ENCODE data around the gene BSG.
"Not testable (repeated sequence)": the region's sequence is repeated elsewhere in the genome, so short reads cannot be mapped to it uniquely, and the experiment has no call there.

The BSG gene

DNA sequence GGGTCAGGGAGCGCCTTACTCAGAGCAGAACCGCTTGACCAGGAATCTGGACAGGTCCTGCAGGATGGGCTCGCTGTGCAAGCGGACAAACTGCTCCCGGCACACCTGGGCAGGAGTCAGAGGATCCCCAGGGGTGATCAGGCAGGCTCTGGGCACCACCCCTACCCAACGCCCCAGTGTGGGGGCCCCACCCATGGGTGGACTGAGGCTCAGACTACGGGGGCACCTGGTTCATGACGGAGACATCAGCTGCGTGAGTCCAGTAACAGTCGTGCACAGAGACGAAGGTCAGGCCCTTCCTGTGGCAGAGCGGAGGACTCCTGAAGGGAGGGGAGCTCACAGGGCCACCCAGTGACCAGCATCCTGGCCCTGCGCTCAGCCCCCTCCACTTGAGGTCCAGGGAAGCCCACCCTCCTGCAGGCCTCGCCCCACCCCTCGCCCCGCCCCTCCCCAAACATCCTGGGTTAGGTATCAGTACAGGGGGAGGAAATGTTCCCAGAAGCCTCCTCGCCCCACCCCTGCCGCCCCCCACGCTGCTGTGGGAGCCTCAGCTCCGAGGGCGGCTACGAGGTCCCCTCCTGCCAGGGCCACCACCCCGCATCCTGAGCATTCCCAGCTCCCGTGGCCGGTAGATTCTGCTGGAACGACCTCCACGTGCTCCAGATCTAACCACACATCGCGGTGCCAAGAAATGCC, 45.3 kb downstream of the BSG start:
- no peak for DNase-seq (ENCODE audit: low read depth in 2 of 3, low spot score in 2 of 3)

GRCh38 chr19:618247-618619, 45.8 kb downstream of the BSG start:
- no peak for DNase-seq (ENCODE audit: low read depth in 2 of 3, low spot score in 2 of 3)

- DNase-seq (ENCODE audit: low read depth in 2 of 3, low spot score in 2 of 3): no peak
Measured at GRCh38 chr19:618674-619285, 46.4 kb downstream of the BSG start.

DNA sequence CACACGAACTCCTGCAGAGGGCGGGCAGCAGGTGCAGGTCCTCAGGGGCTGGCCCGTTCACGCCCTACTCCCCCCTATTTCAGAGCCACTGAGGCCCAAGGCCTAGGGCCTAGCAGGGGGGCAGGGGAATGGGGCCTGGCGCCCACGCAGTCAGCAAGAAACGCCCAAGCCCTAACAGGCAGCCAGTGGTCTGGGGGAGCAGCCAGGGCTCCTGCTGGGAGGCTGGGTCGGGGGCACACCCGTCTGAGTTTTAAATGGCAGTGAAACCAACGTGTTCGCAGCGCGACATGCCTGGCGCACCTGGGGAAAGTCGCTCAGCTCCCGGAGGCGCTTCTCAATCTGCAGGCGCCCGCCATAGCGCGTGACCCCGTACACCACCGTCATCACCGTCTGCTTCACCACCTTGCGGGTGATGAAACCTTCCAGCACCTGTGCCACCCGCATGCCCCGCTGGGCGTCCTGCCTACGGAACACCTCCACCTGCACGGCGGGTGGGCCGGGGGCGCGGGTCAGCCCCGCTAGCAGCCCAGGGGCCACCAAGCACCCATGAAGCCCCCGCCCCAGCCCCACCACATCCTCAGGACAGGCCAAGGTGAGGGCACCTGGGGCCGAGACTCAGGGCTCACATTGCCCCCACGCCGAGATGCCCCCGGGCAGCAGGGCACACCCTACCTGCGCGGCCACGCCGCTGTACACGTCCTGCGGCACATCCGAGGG, 47.0 kb downstream of the BSG start:
- DNase-seq (ENCODE audit: low read depth in 2 of 3, low spot score in 2 of 3): no peak

DNA sequence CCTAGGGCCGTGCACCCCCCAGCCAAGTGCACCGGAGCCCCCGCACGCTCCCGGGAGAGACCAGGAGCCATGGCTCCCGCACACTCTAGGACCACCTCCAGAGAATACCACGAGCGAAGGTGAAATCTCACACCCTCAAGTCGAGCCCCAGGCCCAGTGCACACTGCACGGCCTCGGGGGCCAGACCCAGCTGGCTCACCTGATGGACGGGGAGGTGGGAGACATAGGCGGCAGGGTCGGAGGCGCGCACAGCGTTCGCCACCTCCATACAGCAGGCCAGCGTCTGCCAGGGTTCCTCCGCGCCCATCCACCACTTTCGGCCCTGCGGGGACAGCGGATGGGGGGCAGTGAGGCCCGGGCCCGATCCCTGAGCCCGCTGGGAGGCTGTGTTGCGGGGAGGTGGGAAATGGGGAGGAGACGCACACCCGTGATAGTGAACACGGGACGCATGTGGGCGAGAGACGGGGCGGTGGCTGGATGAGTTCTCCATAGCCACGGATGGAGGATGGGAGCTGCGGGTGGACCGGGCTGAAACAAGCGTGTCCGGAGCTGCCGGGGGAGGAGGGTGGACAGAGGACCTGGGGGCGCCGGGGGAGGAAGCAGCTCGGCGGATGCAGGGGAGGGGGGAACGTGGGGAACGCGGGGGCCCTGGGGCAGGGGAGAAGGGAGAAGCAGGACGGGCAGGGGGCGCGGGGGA, 47.9 kb downstream of the BSG start:
- no peak for DNase-seq (ENCODE audit: low read depth in 2 of 3, low spot score in 2 of 3)

- not testable (repeated sequence) for DNase-seq (ENCODE audit: low read depth in 2 of 3, low spot score in 2 of 3)
Measured at GRCh38 chr19:621191-621590, 48.8 kb downstream of the BSG start.

DNA sequence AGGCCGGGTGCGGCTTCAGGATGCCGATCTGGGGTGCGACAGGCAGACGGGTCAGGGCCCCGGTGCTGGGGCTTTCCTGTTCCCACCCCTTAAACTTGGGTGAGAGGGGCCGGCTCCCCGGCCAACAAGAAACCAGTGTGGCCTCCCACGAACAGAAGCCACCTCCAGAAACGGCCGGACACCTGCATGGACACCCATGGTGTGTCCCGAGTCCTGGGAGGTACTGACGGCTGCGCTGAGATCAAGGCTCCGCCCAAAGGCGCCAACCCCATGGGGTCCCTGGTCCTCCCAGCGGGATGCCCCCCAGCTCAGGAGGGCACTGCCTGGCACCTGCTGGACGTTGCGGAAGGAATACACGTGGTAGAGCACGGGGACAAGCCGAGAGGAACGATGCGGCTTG, 49.4 kb downstream of the BSG start:
- no peak for DNase-seq (ENCODE audit: low read depth in 2 of 3, low spot score in 2 of 3)

DNA sequence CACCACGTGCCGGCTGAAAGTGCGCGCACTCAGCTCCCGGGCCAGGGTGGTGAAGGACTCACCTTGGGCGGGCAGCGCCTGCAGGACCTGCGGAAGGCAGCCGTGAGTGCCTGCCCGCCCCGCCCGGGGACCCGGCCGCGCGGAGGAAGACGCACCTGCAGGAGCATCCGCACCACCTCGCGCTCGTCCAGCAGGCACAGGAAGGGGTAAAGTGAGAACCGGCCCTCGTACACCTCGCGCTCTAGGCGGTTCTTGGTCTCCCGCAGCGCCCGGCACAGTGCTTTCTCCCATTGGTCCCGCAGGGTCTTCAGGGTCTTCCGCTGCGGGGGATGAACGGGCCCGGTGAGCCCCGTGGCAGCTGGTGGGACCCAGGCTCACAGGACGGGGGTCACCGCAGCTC, 50.3 kb downstream of the BSG start:
- DNase-seq (ENCODE audit: low read depth in 2 of 3, low spot score in 2 of 3): no peak

- no peak for DNase-seq (ENCODE audit: low read depth in 2 of 3, low spot score in 2 of 3)
Measured at GRCh38 chr19:623175-623916, 51.0 kb downstream of the BSG start.

DNA sequence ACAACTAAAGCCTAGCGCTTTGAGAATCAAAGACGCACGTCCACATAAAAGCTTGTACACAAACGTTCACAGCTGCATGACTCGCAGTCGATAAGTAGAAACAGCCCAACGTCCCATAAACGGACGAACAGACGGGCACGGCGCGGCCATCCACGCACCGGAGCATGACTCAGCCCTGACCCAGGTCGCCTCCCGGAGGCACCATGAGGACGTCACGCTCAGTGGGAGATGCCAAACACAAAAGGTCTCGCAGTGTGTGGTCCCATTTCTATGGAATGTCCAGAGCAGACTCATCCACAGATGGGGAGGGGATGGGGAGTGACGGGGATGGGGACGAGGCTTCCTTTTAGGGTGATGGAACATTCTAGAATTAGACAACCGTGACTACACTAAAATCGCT, 51.6 kb downstream of the BSG start:
- no peak for DNase-seq (ENCODE audit: low read depth in 2 of 3, low spot score in 2 of 3)

DNA sequence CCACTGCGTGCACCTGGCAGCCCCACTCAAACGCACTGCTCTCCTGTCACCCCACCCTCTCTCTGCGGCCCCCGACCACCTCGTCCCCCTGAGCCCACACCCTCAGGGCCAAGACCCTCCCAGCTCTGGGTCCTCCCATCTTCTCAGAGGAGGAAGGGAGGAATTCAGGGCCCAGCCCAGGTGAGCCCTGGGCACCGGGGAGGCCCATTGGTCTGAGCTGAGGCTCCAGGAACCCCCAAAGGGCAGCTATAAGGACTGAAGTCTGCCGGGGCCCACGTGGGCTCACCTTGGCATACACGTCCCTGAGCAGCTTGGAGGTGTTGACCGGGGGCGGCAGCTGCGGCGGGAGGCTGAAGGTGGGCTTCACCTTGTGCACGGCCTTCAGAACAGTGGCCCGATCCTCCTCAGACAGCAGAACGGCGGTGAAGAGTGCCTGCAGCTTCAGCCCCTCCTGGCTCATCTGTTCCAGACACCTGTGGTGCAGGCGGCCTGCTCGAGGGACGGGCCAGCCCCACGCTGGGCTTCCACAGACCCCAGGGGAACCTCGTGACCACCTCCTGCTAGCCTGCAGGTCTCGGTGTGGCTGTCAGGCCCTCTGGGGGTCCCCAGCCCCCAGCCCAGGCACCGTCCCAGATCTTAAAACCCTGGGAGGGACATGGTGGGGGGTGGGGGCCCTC, 52.2 kb downstream of the BSG start:
- DNase-seq (ENCODE audit: low read depth in 2 of 3, low spot score in 2 of 3): no peak

DNA sequence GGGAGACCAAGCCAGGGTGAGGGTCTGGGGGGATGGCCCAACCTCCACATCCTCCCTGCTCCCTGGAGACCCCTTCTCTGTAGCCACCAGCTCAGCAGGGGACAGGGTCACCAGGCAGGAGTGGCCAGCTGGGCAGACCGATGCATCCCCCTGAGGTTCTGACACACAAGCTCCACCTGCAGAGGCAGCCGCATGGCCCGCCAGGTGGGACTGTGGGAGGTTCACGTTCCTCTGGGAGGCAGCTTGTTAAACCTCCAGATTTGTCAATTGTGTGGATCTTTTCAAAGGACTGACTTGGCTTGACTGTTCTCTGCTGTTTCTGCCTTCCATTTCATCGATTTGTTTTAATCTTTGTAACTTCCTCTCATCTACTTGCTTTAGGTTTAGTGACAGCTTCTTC, 52.9 kb downstream of the BSG start:
- DNase-seq (ENCODE audit: low read depth in 2 of 3, low spot score in 2 of 3): no peak

GRCh38 chr19:626566-626965, 54.2 kb downstream of the BSG start:
- not testable (repeated sequence) for DNase-seq (ENCODE audit: low read depth in 2 of 3, low spot score in 2 of 3)

GRCh38 chr19:628168-628567, 55.8 kb downstream of the BSG start:
- no peak for DNase-seq (ENCODE audit: low read depth in 2 of 3, low spot score in 2 of 3)

- DNase-seq (ENCODE audit: low read depth in 2 of 3, low spot score in 2 of 3): not testable (repeated sequence)
Measured at GRCh38 chr19:629515-629914, 57.1 kb downstream of the BSG start.

DNA sequence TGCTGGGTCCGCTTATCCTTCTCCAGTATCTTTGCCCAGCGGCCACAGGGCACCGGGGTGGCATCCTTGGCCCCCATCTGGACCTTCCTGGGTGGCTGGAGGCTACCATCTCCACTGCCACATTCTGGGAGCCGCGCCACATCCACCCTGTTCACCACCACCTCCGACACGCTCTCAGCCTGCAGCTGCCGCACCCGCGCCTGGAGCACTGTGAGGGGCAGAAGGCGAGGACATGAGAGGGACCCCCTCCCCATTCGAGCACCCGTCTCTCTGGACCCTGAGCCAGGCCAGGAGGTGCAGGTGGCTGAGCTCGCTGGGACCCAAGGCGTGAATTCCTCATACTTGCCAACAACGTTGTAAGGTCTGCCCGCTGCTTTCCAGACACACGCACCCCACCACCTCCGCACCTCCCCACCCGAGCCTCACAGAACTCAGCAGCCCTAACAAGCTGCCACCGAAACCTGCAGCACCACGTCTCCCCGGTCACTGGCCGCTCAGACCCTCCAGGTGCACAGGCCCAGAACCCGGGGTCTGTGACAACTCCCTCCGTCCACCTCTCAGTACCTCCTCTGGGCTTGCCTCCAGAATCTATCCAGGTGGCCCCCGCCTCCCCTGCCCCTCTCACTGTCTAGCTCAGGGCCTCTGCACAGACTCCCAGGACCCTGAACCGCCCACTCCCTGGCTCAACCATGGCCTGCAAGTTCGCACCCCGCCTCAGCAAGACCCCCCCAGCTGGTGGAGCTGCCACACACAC, 57.7 kb downstream of the BSG start:
- no peak for DNase-seq (ENCODE audit: low read depth in 2 of 3, low spot score in 2 of 3)

- peak; percentile 28 to 40 (median 36) for DNase-seq (ENCODE audit: low read depth in 2 of 3, low spot score in 2 of 3)
Measured at GRCh38 chr19:632579-633067, 60.2 kb downstream of the BSG start.

Data from activated CD8-positive, alpha-beta memory T cell treated with anti-CD3 and anti-CD28 coated beads for 48 hours (primary cell).